PC-9 (cell line): ENCODE data around the gene KIZ. TPM values are rescaled to one million over a fixed set of nuclear protein-coding genes. Genes with fewer than 3 reads are reported as not detected.

ENCODE experiments used
- BruUV-seq: library from RNA; stranded (reverse); fragments of 400-500 nt; replicated peaks from 2 replicates; lab custom pipeline; 2021; lab: Mats Ljungman, UMichigan
- CTCF ChIA-PET: fragments of 300-600 bp; sonication (Branson Sonifier 250); formaldehyde crosslinking; loops from one replicate; lab custom pipeline; 2022; ENCODE audit warnings: antibody characterized with exemption; lab: Charles Lee
- POLR2A ChIA-PET: fragments of 300-600 bp; sonication (Branson Sonifier 250); formaldehyde crosslinking; loops from one replicate; lab custom pipeline; 2022; ENCODE audit warnings: antibody characterized with exemption; ENCODE audit not compliant: unreplicated experiment; lab: Charles Lee
- DNase-seq, 2 experiments: peaks; one replicate each; pipeline versions ENCODE4 v3.0.0 to v3.0.0-alpha.2; 2015 to 2022; ENCODE audit warnings: mixed read lengths in 1 of 2
- H2AFZ ChIP-seq: fragments of 200-600 bp; sonication (generic); 2 replicates; pipeline ENCODE4 v1.8.1; 2017; ENCODE audit warnings: antibody characterized with exemption
- H3F3A ChIP-seq: fragments of 200-600 bp; sonication (generic); 2 replicates; pipeline ENCODE4 v1.8.1; 2017; ENCODE audit warnings: antibody characterized with exemption, mild to moderate bottlenecking, low read depth; ENCODE audit not compliant: insufficient read depth
- H3K27ac ChIP-seq: fragments of 200-600 bp; sonication (generic); 2 replicates; pipeline ENCODE4 v1.6.1; 2016; ENCODE audit warnings: mixed run types
- H3K27me3 ChIP-seq: fragments of 200-600 bp; sonication (generic); 2 replicates; pipeline ENCODE4 v1.6.1; 2016; ENCODE audit warnings: low read depth, mixed run types; ENCODE audit not compliant: insufficient read depth
- H3K36me3 ChIP-seq: fragments of 200-600 bp; sonication (generic); 2 replicates; pipeline ENCODE4 v1.6.1; 2016; ENCODE audit warnings: low read depth, mixed run types
- H3K4me1 ChIP-seq: fragments of 200-600 bp; sonication (generic); replicated peaks from 2 replicates; pipeline ENCODE4 v1.6.1; 2016; ENCODE audit warnings: mixed run types; ENCODE audit not compliant: insufficient read depth
- H3K4me2 ChIP-seq: fragments of 200-600 bp; sonication (generic); 2 replicates; pipeline ENCODE4 v1.6.1; 2017; ENCODE audit warnings: mixed run types
- H3K4me3 ChIP-seq: fragments of 200-600 bp; sonication (generic); 2 replicates; pipeline ENCODE4 v1.6.1; 2016; ENCODE audit warnings: mixed run types
- H3K79me2 ChIP-seq: fragments of 200-600 bp; sonication (generic); 2 replicates; pipeline ENCODE4 v1.6.1; 2017; ENCODE audit warnings: low read depth, mixed run types
- H3K9me2 ChIP-seq: fragments of 200-600 bp; sonication (generic); 2 replicates; pipeline ENCODE4 v1.8.1; 2017; ENCODE audit warnings: mild to moderate bottlenecking; ENCODE audit not compliant: insufficient read depth
- H3K9me3 ChIP-seq: fragments of 200-600 bp; sonication (generic); 2 replicates; pipeline ENCODE4 v1.8.1; 2016; ENCODE audit warnings: low read depth; ENCODE audit not compliant: insufficient read depth
- H4K20me1 ChIP-seq: fragments of 200-600 bp; sonication (generic); 2 replicates; pipeline ENCODE4 v1.8.1; 2017; ENCODE audit not compliant: insufficient read depth
- CTCF ChIP-seq: fragments of 200-600 bp; sonication (generic); conservative IDR thresholded peaks from 2 replicates; pipeline ENCODE4 v1.6.1; 2017; ENCODE audit warnings: mixed run types, antibody characterized with exemption, mild to moderate bottlenecking, moderate library complexity
- EZH2 ChIP-seq: fragments of 200-600 bp; sonication (generic); IDR thresholded peaks from 2 replicates; pipeline ENCODE4 v1.8.0; 2017; ENCODE audit warnings: antibody characterized with exemption, low read depth
- intact Hi-C: fragments of 100-400 bp; cut with micrococcal nuclease; formaldehyde crosslinking; loops from one replicate; pipeline ENCODE4 v1.10.0; 2022; ENCODE audit not compliant: unreplicated experiment
- total RNA-seq: library from RNA; stranded (reverse); gene quantifications from 2 replicates; pipeline ENCODE4 v1.2.3, GENCODE V29; 2021

Gene KIZ
- total RNA-seq, 1 experiment from 2014 or later, result 21.5 TPM

- Histone ChIP-seq H3K9me2 (no peaks in the 10 kb centered on the region), H3K4me3 (no peak overlapping the region), H3K27ac (no peak overlapping the region), H3K27me3 (no peaks in the 10 kb centered on the region), H3K4me1 (peaks cover 11% of the 10 kb centered on the region), H3K4me2 (no peak overlapping the region), H3F3A (no peaks in the 10 kb centered on the region), H3K9me3 (no peaks in the 10 kb centered on the region), H3K79me2 (no peaks in the 10 kb centered on the region), H2AFZ (no peak overlapping the region), H3K36me3 (no peaks in the 10 kb centered on the region), H4K20me1 (no peaks in the 10 kb centered on the region)
- BruUV-seq, result no TSS peak
- POLR2A ChIA-PET, result no interaction called here
- no peak for DNase-seq
- TF ChIP-seq CTCF (no peak), EZH2 (no peak)
- CTCF ChIA-PET, result no interaction called here
- intact Hi-C loops, result no loop called here
Observed at GRCh38 chr20:21129861-21130260, 4.0 kb downstream of the KIZ start.

DNA sequence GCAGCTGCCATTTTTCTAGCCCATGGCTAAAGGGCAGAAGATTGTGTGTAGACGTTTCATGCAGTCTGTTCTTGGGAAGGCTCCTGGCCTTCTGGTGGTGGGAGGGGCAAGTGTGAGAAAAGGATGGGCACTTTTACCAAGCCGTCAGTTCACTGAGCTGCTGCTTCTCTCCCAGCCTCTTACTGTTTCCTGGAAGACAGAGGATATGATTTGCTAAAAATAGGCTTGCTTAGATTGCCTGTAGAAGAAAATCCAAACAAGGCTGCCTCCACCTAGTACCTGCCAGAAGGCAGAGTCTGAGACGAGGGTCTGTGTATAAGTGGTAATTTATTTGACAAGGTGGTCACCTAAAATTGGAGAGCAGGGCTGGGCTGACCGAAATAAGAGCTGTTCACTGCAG lies 7.5 kb downstream of the KIZ start:
- CTCF ChIA-PET, result no interaction called here
- Histone ChIP-seq H3K27ac (no peak overlapping the region), H3F3A (no peaks in the 10 kb centered on the region), H3K4me3 (no peak overlapping the region), H3K4me1 (no peaks in the 10 kb centered on the region), H3K36me3 (no peaks in the 10 kb centered on the region), H3K79me2 (no peaks in the 10 kb centered on the region), H4K20me1 (no peaks in the 10 kb centered on the region), H3K4me2 (no peak overlapping the region), H3K27me3 (no peaks in the 10 kb centered on the region), H3K9me3 (no peaks in the 10 kb centered on the region), H2AFZ (no peak overlapping the region), H3K9me2 (no peaks in the 10 kb centered on the region)
- intact Hi-C loops, result no loop called here
- no TSS peak for BruUV-seq
- no peak for DNase-seq
- TF ChIP-seq EZH2, result no peak
- TF ChIP-seq CTCF, result no peak
- POLR2A ChIA-PET, result no interaction called here

DNA sequence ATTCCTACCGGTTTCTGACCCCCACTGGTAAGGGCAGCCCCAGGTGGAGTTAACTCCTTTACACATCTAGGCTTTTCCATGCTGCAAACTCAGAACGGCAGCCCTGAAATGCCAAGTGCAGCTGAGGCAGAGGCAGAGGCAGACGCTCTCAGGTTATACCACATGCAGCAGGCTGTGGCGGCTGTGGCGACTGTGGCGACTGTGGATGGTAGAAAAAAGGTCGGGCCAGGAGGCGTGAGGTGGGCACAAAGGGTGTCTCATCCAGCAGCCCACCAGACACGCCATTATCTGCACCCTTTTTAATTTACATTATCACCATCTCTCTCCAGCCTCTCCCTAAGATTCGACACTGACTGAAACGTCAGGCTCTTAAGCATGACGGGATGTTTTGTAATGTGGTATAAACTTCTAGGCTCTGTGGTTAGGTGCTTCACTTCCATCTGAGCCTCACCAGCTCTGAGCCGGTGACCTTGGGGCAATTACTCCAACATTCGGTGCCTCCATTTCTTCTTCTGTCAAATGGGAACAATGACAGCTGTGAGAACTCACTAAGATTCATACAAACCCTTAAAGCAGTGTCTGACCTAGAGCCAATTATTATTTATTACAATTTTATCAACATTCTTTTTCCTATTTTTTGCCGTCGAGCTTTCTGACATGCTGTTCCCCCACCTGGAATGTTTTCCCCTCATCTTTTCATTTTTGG lies 8.2 kb downstream of the KIZ start:
- no peak for DNase-seq
- no peak overlapping the region for H2AFZ ChIP-seq
- H3K9me2 ChIP-seq, result no peaks in the 10 kb centered on the region
- H4K20me1 ChIP-seq, result no peaks in the 10 kb centered on the region
- H3K36me3 ChIP-seq, result no peaks in the 10 kb centered on the region
- H3F3A ChIP-seq, result no peaks in the 10 kb centered on the region
- TF ChIP-seq EZH2 (no peak), CTCF (no peak)
- H3K4me2 ChIP-seq, result no peak overlapping the region
- intact Hi-C loops, result no loop called here
- H3K27ac ChIP-seq, result no peak overlapping the region
- ChIA-PET CTCF (interaction anchor here (0.6 kb wide), 1 partner anchor 8 kb away, joined by 7 read pairs; the partner anchor contains the start of gene KIZ), POLR2A (no interaction called here)
- no peaks in the 10 kb centered on the region for H3K4me1 ChIP-seq
- H3K79me2 ChIP-seq, result no peaks in the 10 kb centered on the region
- BruUV-seq, result no TSS peak
- no peak overlapping the region for H3K4me3 ChIP-seq
- H3K27me3 ChIP-seq, result no peaks in the 10 kb centered on the region
- H3K9me3 ChIP-seq, result no peaks in the 10 kb centered on the region
